HG03060 (cell line): ENCODE data around the gene TMEM86B.

ENCODE experiments used
- ATAC-seq: cut with Tn5 transposase; IDR thresholded peaks from one replicate; pipeline ENCODE4 v1.9.1; 2021; ENCODE audit warnings: low read depth, moderate number of reproducible peaks; ENCODE audit not compliant: unreplicated experiment

TMEM86B gene, protein sequence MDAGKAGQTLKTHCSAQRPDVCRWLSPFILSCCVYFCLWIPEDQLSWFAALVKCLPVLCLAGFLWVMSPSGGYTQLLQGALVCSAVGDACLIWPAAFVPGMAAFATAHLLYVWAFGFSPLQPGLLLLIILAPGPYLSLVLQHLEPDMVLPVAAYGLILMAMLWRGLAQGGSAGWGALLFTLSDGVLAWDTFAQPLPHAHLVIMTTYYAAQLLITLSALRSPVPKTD

DNA sequence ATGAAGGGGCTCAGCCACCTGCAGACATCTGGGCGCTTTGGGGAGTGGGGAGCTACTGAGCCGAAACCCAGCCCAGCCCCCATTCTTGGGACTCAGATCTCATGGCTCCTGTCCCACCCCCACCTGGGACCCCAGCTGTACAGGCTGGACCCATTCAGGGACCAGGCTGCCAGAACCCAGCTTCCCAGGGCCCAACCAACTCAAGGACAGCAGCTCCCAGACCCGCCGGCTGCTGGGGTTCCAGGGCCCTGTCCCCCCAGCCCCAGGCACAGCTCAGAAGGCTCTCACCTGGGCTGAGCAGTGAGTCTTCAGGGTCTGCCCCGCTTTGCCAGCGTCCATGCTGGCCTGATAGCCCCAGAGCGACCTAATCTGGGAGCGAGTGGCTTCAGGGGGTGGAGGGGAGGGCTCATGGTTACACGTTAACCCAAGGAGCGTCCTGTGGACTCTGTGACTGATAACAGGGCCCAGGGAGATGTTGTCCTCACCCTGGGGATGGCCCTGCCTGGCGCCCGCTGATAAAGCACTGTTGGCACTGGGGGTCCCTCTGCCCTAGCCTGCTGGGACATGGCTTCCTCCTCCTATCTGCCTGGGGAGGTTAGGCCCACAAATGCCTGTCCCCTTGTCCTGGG, at the start of gene TMEM86B:
Gene TMEM86B (minus strand): TSS at position 361 of the 629 bp plus-strand sequence. CDS start 22 bp downstream, at position 339.
- ATAC-seq = no peak

DNA sequence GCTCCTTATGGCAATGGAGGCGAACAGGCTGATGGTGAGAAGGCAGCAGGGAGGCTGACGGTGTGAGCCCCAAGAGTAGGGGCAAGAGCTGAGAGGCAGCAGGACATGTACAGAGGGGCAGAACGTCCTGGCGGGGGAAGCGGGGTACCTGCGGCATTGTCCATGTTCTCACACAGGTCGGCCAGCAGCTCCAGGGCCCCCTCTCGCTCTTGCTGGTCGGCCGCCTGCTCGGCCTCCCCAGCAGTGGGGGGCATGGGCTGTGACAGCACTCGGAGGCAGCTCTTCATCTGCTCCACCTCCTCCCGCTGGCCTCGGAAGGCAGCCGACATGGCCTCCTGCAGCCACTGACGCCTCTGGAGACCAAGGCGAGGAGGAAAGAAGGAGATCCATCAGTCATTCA, 48.9 kb upstream of the TMEM86B start:
- ATAC-seq = no peak

DNA sequence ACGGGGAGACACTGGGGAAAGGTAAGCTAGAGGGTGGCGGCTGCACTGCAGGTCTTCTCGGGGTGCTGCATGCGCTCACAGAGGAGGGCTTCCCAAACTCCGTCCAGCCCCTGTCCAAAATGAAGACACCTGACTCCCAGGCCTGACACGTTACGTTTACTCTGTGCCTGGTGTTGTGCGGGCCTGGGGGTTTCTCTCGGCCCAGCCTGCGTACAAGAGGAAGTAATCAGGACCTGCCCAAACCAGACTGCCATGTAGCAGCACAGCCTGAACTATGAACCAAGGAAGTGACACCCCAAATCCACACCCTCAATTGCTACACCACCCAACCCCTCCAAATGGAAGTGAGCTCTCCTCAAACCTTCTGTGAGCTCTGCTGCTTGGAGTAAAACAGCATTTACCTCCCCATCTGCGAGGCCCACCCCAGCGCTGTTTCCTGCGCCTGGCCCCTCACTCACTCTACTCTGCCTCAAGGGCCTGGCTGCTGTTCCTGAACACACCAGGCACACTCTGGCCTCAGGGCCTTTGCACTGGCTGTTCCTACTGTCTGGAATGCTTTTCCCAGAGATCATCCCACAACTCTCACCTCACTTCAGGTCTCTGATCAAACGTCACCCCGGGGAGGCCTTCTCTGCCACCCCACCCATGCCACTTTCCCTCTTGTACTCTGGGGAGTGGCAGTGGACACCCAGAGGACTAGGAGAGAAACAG, 48.3 kb upstream of the TMEM86B start:
- peak; percentile 12 for ATAC-seq

DNA sequence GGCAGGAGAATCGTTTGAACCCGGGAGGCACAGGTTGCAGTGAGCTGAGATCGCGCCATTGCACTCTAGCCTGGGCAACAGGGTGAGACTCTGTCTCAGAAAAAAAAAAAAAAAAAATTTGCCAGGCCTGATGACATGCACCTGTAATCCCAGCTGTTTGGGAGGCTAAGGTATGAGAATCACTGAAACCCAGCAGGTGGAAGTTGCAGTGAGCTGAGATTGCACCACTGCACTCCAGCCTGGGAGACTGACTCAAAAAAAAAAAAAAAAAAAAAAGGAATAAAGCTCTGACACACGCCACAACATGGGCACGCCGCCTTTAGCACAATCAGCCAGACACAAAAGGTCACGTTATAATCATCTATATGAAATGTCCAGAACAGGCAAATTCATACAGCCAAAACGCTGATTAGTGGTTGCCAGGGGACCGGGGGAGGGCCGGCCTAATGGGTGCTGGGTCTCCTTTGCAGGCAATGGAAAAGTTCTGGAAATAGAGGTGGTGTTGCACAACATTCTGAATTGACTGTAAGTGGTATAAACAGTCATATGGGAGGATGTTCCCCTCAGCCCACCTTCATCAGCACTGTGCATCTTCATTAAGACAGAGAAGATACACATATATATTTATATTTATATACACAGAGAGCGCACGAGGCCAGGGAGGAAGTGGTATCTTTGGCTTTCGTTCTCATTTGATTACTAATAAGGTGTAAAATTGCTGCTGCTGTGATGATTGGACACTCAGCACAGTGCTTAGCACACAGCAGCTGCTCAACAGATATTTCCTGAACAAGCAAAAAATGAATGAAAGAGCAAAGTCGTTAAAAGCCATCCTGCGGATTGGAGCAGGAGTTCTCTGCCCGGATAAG, 47.5 kb upstream of the TMEM86B start:
- ATAC-seq = peak; percentile 40

DNA sequence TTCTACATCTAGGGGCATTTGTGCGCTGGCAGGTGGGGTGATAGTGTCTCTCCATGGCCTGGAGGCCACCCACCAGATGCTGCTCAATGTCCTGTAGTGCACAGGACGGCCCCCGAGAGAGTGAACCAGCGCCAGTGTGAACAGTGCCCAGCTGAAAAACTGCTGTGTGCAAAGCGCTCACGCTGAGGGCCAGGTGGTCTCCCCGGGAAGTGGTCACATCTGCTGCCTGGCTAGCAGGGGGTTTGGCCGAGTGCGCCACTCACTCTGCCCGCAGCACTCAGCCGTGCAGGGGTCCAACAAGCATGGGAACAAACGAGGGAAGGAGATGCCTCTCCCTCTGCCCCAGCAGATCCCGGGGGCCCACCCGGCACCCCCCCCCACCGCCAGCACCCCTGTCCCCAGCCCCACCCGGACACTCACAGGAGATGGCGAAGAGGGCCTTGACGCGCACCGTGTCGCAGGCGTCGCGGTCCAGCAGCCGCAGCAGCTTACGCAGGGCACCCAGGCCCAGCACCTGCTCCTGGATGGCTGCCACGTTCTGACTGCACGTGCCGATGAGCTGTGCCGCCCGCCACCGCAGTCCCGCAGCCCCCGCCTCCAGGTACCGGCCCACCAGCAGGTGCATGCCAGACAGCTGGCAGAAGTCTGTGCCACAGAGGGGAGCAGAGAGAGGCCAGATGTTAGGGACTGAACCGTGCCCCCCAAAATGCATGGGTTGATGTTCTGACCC, 45.6 kb upstream of the TMEM86B start:
- no peak for ATAC-seq

DNA sequence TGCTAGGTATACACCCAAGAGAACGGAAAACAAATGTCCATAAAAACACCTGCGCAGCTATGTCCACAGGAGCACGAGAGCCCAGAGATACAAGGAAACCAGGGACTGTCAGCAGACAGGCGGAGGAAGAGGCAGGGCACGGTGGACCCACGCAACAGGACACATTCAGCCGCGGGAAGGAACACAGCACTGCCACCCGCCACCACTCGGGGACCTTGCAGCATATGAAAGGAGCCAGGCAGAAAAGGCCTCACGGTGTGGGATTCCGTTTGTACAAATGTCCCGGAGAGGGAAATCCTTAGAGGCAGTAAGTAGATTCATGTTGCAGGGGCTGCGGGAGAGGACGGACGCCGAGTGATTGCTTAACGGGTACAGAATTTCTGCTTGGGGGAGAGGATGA, 43.6 kb upstream of the TMEM86B start:
- ATAC-seq = no peak

DNA sequence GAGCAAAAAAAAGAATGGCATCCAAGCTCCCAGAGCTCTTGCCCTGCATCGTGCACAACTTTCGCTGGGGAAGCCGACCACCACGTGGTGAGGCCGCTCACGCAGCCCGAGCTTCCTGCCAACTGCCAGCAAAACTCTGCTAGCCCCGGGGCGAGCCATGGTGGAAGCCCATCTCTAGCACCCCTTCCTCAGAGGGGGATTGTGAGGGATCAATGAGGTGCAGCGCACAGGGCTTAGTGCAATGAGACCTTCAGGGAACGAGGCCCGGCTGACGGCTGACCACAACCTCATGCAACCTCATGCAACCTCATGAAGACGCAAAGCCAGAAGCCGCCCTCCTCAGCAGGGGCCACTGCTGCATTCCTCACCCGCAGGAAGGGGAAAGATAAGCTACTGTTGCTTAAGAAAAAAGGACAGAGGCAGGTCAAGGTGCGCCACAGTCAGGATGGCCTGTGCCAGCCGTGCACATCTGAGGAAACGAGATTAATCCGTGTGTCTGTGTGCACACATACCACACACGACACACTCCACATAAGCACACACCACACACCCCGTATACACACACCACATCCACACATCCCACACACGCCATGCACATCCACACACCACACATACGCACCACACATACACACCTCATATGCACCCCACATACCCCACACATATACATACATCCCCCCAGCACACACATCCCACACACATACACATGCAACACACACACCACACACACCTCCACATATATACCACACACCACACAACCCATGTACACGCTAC, 41.8 kb upstream of the TMEM86B start:
- no peak for ATAC-seq

DNA sequence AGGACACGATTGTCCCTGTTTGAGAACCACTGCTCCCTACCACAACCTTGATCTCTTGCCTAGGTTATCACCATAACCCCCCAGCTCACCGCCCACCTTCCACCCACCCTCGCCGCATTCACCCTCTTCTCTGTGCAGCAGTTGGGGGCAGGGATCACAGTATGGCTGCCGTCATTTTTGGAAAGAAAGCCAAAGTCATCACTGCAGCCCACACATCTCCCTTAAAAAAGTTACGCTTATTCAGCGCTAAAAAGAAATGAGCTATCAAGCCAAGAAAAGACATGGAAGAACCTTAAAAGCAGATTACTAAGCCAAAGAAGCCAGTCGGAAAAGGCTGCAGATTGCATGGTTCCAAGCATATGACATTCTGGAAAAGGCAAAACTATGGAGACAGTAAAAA, 40.7 kb upstream of the TMEM86B start:
- ATAC-seq = no peak

DNA sequence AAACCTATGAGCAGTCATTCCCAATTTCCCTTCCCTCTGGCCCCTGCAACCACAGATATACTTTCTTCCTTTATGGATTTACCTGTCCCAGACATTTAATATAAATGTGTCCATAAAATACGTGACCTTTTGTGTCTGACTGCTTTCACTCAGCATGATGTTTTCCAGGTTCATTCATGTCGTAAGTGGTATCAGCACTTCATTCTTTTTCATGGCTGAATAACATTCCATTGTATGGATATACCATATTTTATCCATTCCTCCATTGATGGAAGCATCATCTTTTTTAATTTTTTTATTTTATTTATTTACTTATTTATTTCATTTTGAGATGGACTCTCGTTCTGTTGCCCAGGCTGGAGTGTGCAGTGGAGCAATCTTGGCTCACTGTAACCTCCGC, 38.3 kb upstream of the TMEM86B start:
- no peak for ATAC-seq

DNA sequence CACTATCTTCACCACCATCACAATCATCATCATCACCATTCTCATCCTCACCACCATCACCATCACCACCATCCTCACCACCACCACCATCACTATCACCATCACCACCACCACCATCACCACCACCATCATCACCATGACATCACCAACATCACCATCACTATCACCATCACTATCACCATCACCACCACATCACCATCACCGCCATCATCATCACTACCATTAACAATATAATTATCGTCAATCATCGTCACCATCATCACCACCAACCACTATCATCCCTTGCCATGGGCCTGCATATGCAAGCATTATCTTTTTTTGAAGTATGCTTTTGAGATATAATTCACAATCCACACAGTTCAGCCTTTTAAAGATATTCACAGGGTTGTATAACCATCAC, 37.8 kb upstream of the TMEM86B start:
- no peak for ATAC-seq

DNA sequence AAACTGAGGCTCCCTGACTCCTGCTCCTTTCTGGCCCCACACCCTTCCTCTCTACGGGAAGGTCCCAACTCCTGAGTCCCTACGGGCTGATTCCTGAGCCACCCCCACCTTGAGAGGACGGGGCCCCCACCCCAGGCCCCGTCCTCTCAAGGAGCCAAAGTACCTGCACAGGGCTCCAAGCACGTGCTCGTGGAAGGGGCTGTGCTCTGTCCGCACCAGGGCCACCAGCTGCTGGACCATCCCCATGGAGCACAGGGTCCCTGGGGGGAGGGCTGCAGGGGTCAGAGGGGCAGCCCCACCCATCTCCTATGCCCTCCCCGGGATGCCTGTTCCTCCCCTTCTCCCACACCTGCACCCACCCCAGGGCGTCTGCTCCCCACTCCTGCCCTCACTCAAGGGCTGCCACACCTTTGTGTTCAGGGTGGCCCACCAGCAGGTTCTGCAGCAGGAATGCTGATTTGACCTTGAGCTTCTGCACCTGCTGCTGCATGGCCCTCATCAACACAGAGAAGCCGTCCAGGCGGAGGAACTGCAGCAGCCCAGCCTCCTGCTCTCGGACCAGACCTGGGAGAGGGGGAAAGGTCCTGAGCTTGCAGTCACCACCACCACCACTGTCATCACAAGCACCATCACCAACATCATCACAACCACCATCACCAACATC, 37.3 kb upstream of the TMEM86B start:
- ATAC-seq = no peak

DNA sequence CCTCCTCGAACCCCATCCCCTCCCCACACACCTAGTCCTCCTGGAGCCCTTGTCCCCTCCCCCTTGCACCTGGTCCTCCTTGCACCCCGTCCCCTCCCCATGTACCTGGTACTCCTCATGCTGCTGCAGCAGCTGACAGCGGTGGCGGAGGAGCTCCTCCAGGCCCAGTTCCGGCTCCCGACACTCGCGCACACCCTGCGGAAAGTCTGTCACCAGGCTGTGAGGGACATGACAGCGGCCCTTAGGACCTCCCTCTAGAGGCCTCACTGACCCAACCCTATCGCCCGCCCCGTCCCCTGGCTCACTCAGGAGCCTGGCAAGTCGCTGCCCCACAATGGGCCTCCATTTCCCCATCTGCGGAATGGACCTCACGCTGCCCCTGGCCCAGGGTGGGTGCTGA, 36.6 kb upstream of the TMEM86B start:
- no peak for ATAC-seq

DNA sequence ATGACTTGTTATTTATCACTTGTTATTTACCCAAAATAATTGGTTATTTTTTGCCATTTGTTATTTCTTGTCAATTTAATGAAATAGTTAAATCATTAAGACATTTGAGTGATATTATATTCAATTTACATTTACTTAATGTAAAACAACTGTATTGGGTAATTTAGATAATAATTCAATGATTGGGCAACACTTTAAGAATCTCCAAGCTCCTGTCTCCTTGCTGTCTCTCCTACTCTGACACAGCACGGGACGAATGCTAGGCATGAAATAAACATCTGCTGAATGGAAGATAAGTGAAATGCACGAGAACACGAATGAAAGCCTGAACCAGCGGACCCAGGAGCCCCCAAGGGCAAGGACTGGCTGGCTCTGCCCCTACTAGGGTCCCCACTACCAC, 36.0 kb upstream of the TMEM86B start:
- ATAC-seq = no peak

DNA sequence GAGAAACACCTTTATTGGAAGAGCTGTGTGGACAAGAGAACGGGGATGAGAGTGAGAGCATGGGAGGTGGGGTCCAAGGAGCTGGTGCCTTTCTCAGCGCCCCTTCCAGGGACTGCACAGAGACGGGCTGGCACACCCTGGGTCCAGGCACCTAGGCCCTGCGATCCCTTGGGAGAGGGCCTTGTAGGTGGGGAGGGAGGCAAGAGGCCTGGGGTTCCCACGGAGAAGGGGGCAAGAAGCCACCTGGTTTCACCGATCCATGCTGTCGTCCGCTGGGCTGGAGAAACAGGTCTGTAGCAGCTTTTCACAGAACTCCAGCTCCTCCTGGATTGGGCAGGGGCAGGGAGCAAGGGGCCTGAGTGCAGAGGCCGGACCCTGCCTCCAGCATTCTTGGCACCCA, 33.8 kb upstream of the TMEM86B start:
- no peak for ATAC-seq

DNA sequence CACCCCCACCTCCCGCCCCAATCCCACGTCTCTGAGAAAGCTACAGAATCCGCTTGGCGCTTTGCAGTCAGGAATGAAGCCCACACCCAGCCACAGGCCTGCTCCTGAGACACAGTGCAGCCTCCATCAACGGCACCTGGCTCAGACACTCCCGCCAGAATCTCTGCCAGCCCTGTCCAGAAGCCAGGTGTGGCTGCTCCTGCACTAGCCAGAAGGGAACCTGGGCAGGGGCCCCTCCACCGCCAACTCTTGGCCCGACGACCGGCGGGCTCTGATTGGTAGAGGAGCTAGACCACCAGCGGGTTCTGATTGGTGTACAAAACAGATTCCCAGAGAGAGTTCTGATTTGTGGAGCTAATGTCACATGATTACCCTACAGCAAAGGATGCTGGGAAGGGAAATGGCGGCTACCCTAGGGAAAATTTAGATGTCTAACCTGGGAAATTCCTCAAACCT, 33.1 kb upstream of the TMEM86B start:
- ATAC-seq = no peak

DNA sequence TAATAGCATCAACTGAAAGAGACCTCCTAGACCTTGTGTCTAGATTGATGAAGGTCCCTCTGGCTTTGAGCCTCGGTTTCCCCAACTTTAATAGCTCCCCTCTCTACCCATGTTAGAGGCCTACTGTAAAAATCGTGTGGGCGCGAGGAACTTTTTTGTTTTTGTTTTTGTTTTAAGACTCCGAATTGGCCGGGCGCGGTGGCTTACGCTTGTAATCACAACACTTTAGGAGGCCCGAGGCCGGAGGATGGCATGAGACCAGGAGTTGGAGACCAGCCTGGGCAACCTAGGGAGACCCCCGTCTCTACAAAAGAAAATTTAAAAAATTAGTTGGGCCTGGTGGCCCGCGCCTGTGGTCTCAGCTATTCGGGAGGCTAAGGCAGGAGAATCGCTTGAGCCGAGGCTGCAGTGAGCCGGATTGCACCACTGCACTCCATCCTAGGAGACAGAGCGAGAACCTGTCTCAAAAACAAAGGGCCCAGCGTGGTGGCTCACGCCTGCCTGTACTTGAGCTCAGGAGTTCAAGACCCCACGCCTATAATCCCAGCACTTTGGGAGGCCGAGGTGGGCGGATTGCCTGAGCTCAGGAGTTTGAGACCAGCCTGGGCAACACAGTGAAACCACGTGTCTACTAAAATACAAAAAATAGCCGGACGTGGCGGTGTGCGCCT, 31.1 kb upstream of the TMEM86B start:
- ATAC-seq = no peak

DNA sequence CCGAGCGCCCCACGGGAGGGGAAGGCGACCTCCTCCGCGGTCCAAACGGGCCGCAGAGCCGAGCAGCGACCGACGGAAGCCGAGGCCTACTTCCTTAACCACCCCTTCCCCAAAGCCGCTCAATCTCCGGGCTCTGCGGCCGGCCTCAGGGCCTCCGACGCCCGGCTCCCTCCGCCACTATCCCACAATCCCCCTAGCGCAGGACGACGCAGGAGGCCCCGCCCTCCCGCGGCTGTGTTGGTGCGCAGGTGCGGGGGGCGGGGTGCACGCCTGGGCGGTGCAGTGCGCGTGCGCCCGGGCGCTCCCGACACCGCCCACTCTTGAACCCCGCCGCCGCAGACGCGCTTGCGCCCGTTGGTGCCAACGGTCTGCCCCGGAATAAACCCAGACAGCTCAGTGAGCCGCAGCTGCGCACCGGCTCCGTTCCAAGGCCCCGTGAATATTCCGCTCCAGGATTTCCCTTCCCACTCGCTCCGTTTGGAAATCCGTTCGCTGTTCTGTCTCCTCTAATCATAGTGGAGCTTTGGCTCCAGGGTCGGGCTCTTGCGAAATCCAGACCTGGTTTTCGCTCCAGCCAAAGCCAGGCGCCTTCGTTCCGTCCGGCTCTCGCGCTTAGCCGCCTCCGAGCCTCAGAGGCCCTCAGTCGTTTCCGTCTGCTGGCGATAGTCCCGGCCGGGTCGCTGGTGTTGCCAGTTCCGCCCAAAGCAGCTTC, 30.4 kb upstream of the TMEM86B start, which contains the start of gene PPP6R1:
Gene PPP6R1 (minus strand): TSS at position 190 of the 712 bp plus-strand sequence. CDS start 11,914 bp downstream, outside the sequence.
- ATAC-seq = peak; percentile 63

DNA sequence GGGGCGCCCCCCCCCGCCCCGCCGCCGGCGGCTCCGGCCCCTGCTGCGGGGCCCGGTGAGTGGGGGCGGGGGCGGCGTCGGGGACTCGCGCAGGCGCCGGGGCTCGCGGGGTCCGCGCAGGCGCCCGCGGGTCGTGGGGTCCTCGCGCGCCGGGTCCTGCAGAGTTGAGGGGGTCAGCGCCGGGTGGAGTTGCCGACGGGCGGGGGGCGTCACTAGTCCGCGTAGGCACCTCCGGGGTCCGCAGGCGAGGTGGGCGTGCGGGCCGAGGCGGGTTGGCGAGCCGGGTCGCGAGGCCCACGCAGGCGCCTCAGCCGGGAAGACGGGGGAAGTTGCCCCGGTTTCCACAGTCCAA, 29.9 kb upstream of the TMEM86B start:
- no peak for ATAC-seq
